T-cell (primary cell): ENCODE measurements around the gene CCL8. TPM values are rescaled to one million over a fixed set of nuclear protein-coding genes. Genes with fewer than 3 reads are reported as not detected.

Experiments used
- ATAC-seq, 4 experiments: fragments of 200-7000 bp in 3 of 4; fragments of 150-1000 bp in 1 of 4; cut with Tn5 transposase; replicated peaks in 1 of 4; 1 replicate in 3 of 4; 2 replicates in 1 of 4; pipeline ENCODE4 v1.10.0; 2021; ENCODE audit warnings: moderate library complexity in 3 of 4, mild to moderate bottlenecking in 2 of 4, moderate number of reproducible peaks in 1 of 4
- CTCF ChIA-PET, 2 donors: fragments of 300-600 bp; sonication (Branson Sonifier 250); formaldehyde crosslinking; loops; one replicate each; lab custom pipeline; 2022; ENCODE audit warnings: antibody characterized with exemption in 2 of 2; lab: Charles Lee
- POLR2A ChIA-PET, 2 donors: fragments of 300-600 bp; sonication (Branson Sonifier 250); formaldehyde crosslinking; loops; one replicate each; lab custom pipeline; 2022; ENCODE audit warnings: antibody characterized with exemption in 2 of 2; lab: Charles Lee
- DNase-seq, 35 experiments: peaks; one replicate each; pipeline versions ENCODE4 v3.0.0 to v3.0.0-alpha.2; 2013 to 2023
- H3K27ac ChIP-seq: one replicate; pipeline ENCODE4 v1.5.1; 2013; ENCODE audit warnings: low read length
- H3K27me3 ChIP-seq, 2 experiments: replicated peaks in 1 of 2; 1 replicate in 1 of 2; 2 replicates in 1 of 2; pipeline versions ENCODE4 v1.6.1 to v1.7.0; 2013; ENCODE audit warnings: low read length in 1 of 2, mixed read lengths in 1 of 2; ENCODE audit not compliant: control insufficient read depth in 2 of 2, insufficient read depth in 2 of 2; ENCODE audit errors: extremely low read depth in 1 of 2
- H3K36me3 ChIP-seq, 2 donors: 1 replicate in 1 of 2; 2 replicates in 1 of 2; pipeline versions ENCODE4 v1.6.1 to v1.7.0; 2013; ENCODE audit warnings: low read length in 1 of 2; ENCODE audit not compliant: control insufficient read depth in 2 of 2, insufficient read depth in 1 of 2; ENCODE audit errors: extremely low read depth in 1 of 2
- H3K4me1 ChIP-seq, 2 experiments: 1 replicate in 1 of 2; 2 replicates in 1 of 2; pipeline versions ENCODE4 v1.6.1 to v1.7.0; 2013; ENCODE audit warnings: low read length in 2 of 2, mixed read lengths in 1 of 2; ENCODE audit not compliant: insufficient read depth in 2 of 2, control insufficient read depth in 1 of 2; ENCODE audit errors: extremely low read depth in 1 of 2
- H3K4me3 ChIP-seq, 2 donors: 1 replicate in 1 of 2; 2 replicates in 1 of 2; pipeline versions ENCODE4 v1.5.1 to v1.7.0; 2013; ENCODE audit warnings: mild to moderate bottlenecking in 2 of 2, low read length in 1 of 2, moderate library complexity in 1 of 2; ENCODE audit not compliant: control insufficient read depth in 1 of 2; ENCODE audit errors: extremely low read depth in 1 of 2
- H3K9me3 ChIP-seq: 2 replicates; pipeline ENCODE4 v1.7.0; 2013
- H3K27ac Mint-ChIP-seq, 2 donors: one replicate each; pipeline ENCODE4 v1.8.0; 2020 to 2021; ENCODE audit warnings: mild to moderate bottlenecking in 2 of 2, mixed read lengths in 2 of 2
- H3K27me3 Mint-ChIP-seq, 2 donors: one replicate each; pipeline ENCODE4 v1.8.0; 2021 to 2022; ENCODE audit warnings: mixed read lengths in 2 of 2
- H3K36me3 Mint-ChIP-seq: one replicate; pipeline ENCODE4 v1.8.0; 2021; ENCODE audit warnings: mixed read lengths
- H3K4me1 Mint-ChIP-seq, 3 donors: one replicate each; pipeline ENCODE4 v1.8.0; 2020 to 2022; ENCODE audit warnings: mixed read lengths in 3 of 3, mild to moderate bottlenecking in 1 of 3
- H3K4me3 Mint-ChIP-seq, 3 donors: one replicate each; pipeline ENCODE4 v1.8.0; 2020 to 2022; ENCODE audit warnings: mild to moderate bottlenecking in 3 of 3, mixed read lengths in 3 of 3, moderate library complexity in 3 of 3
- H3K9me3 Mint-ChIP-seq, 3 donors: one replicate each; pipeline ENCODE4 v1.8.0; 2020 to 2022; ENCODE audit warnings: mixed read lengths in 3 of 3
- WGBS: methylation state at CpG from one replicate; pipeline ENCODE4 v1.1.5; 2013; ENCODE audit warnings: missing lambda C conversion rate; ENCODE audit not compliant: insufficient coverage; 5-methylcytosine and 5-hydroxymethylcytosine counted together
- total RNA-seq, 35 experiments: library from RNA in 6 of 35; stranded (reverse) in 6 of 35; fragments of 120-200 nt in 1 of 35; gene quantifications; one replicate each; pipeline versions ENCODE4 v1.2.1 to v1.2.4 and lab custom pipeline; 2013 to 2026

The CCL8 gene
- total RNA-seq, 5 donors from 2014 or later (not counting 1 experiment from before 2014, with no cell fraction given) = not detected

- peaks cover 0 to 5% of the 10 kb centered on the region in 2 experiments for H3K4me1 ChIP-seq
- WGBS = 27% methylated on average over 3 of the region's 11 CpGs
- no peak overlapping the region for H3K4me3 ChIP-seq
- no peak overlapping the region for H3K4me3 Mint-ChIP-seq
- H3K4me1 Mint-ChIP-seq = peaks cover 7% of the 10 kb centered on the region in 3 donors
- no peak overlapping the region for H3K27ac ChIP-seq
- ATAC-seq = no peak
- no peaks in the 10 kb centered on the region for H3K9me3 Mint-ChIP-seq
- H3K27me3 ChIP-seq = peaks cover 0 to 20% of the 10 kb centered on the region in 2 experiments
- H3K36me3 Mint-ChIP-seq = no peaks in the 10 kb centered on the region
- CTCF ChIA-PET = interaction anchor here (0.6 to 2.0 kb wide), 10 partner anchors 21 to 609 kb away, joined by 3 to 23 read pairs (median 4); no protein-coding TSS in a partner anchor
- DNase-seq = no peak
- no peaks in the 10 kb centered on the region for H3K9me3 ChIP-seq
- H3K27me3 Mint-ChIP-seq = peaks cover 6 to 25% of the 10 kb centered on the region in 2 donors
- no peak overlapping the region for H3K27ac Mint-ChIP-seq
- POLR2A ChIA-PET = interaction anchor here in 1 of 2 donors (0.5 kb wide), 1 partner anchor 98 kb away, joined by 4 read pairs; no protein-coding TSS in a partner anchor
- no peaks in the 10 kb centered on the region for H3K36me3 ChIP-seq
Measured at GRCh38 chr17:34360601-34361270, 41.5 kb downstream of the CCL8 start.

- CTCF ChIA-PET = interaction anchor here (0.5 to 2.0 kb wide), 11 partner anchors 21 to 1586 kb away, joined by 3 to 23 read pairs (median 4); no protein-coding TSS in a partner anchor
- POLR2A ChIA-PET = interaction anchor here in 1 of 2 donors (0.5 kb wide), 1 partner anchor 99 kb away, joined by 4 read pairs; no protein-coding TSS in a partner anchor
- no peak overlapping the region for H3K4me3 ChIP-seq
- H3K9me3 ChIP-seq = no peaks in the 10 kb centered on the region
- no peak overlapping the region for H3K27ac ChIP-seq
- peaks cover 6 to 25% of the 10 kb centered on the region in 2 donors for H3K27me3 Mint-ChIP-seq
- no peaks in the 10 kb centered on the region for H3K36me3 Mint-ChIP-seq
- WGBS = 37% methylated on average over 4 of the region's 8 CpGs
- ATAC-seq (peak; percentile 58 to 73 (median 65)), DNase-seq (peak in 34 of 35 experiments; percentile 12 to 69 (median 44))
- H3K27ac Mint-ChIP-seq = no peak overlapping the region
- H3K36me3 ChIP-seq = no peaks in the 10 kb centered on the region
- no peak overlapping the region for H3K4me3 Mint-ChIP-seq
- H3K4me1 Mint-ChIP-seq = peaks cover 9 to 10% (median 9%) of the 10 kb centered on the region in 3 donors
- H3K4me1 ChIP-seq = peaks cover 0 to 5% of the 10 kb centered on the region in 2 experiments
- H3K27me3 ChIP-seq = peaks cover 0 to 14% of the 10 kb centered on the region in 2 experiments
- no peaks in the 10 kb centered on the region for H3K9me3 Mint-ChIP-seq
Measured at GRCh38 chr17:34361478-34362061, 42.3 kb downstream of the CCL8 start.

- Mint-ChIP-seq H3K4me3 (no peak within 1 kb of the TSS), H3K27ac (no peak within 1 kb of the TSS), H3K27me3 (peaks cover 6 to 21% of the 10 kb centered on the region in 2 donors), H3K4me1 (peaks cover 9 to 10% (median 9%) of the 10 kb centered on the region in 3 donors), H3K9me3 (no peaks in the 10 kb centered on the region), H3K36me3 (no peaks in the 10 kb centered on the region)
- ChIA-PET CTCF (interaction anchor here in 1 of 2 donors (0.9 kb wide), 1 partner anchor 162 kb away, joined by 3 read pairs; no protein-coding TSS in a partner anchor), POLR2A (no interaction called here)
- peaks cover 0 to 12% of the 10 kb centered on the region in 2 experiments for H3K27me3 ChIP-seq
- peaks cover 0 to 5% of the 10 kb centered on the region in 2 experiments for H3K4me1 ChIP-seq
- DNase-seq (no peak), ATAC-seq (no peak)
- no peaks in the 10 kb centered on the region for H3K9me3 ChIP-seq
- 60% methylated on average over 1 of the region's 5 CpGs for WGBS
- no peaks in the 10 kb centered on the region for H3K36me3 ChIP-seq
- no peak within 1 kb of the TSS for H3K4me3 ChIP-seq
- no peak within 1 kb of the TSS for H3K27ac ChIP-seq
Measured at GRCh38 chr17:34363183-34363661, 44.0 kb downstream of the CCL8 start, which contains the start of gene CCL1. TSS of gene CCL1 (minus strand) at chr17:34363233. CDS start at chr17:34363161, 72 bp downstream.

DNA sequence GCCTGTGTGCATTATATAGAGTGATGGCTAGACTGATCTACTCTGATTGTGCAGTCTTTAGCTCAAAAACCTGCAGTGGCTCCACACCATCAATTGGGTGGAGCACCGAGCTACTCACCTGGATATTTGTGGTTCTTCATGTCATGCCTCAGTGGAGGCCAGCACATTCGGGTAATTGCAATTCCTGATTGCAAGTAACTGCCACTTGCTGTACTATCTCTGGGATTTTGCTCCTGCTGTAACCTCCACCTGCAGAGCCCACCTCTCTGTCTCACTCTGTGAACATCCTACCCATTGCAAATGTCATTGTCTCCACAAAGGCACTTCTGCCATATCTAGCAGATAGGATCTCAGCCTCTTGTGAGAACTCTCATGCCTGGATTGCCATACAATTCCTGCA, 45.5 kb downstream of the CCL8 start:
- H3K4me1 Mint-ChIP-seq = peaks cover 9 to 10% (median 9%) of the 10 kb centered on the region in 3 donors
- Histone ChIP-seq H3K9me3 (no peaks in the 10 kb centered on the region), H3K27me3 (peaks cover 0 to 12% of the 10 kb centered on the region in 2 experiments), H3K4me1 (peaks cover 0 to 5% of the 10 kb centered on the region in 2 experiments), H3K27ac (no peak overlapping the region), H3K4me3 (no peak overlapping the region), H3K36me3 (no peaks in the 10 kb centered on the region)
- H3K4me3 Mint-ChIP-seq = no peak overlapping the region
- CTCF ChIA-PET = no interaction called here
- no peaks in the 10 kb centered on the region for H3K9me3 Mint-ChIP-seq
- H3K27me3 Mint-ChIP-seq = peaks cover 6 to 21% of the 10 kb centered on the region in 2 donors
- ATAC-seq = no peak
- no peaks in the 10 kb centered on the region for H3K36me3 Mint-ChIP-seq
- no peak overlapping the region for H3K27ac Mint-ChIP-seq
- POLR2A ChIA-PET = no interaction called here
- 13% methylated on average over 2 of the region's 2 CpGs for WGBS
- DNase-seq = no peak

- WGBS = no CpG with 5 or more reads among the region's 2 CpGs
- H3K4me1 ChIP-seq = peaks cover 0 to 4% of the 10 kb centered on the region in 2 experiments
- no peaks in the 10 kb centered on the region for H3K36me3 ChIP-seq
- H3K27ac Mint-ChIP-seq = no peak overlapping the region
- H3K36me3 Mint-ChIP-seq = no peaks in the 10 kb centered on the region
- no peaks in the 10 kb centered on the region for H3K9me3 Mint-ChIP-seq
- ATAC-seq = no peak
- H3K4me3 Mint-ChIP-seq = no peak overlapping the region
- DNase-seq = no peak
- H3K27me3 ChIP-seq = peaks cover 0 to 13% of the 10 kb centered on the region in 2 experiments
- ChIA-PET CTCF (no interaction called here), POLR2A (no interaction called here)
- H3K4me3 ChIP-seq = no peak overlapping the region
- peaks cover 6 to 21% of the 10 kb centered on the region in 2 donors for H3K27me3 Mint-ChIP-seq
- peaks cover 9 to 10% (median 9%) of the 10 kb centered on the region in 3 donors for H3K4me1 Mint-ChIP-seq
- H3K27ac ChIP-seq = no peak overlapping the region
- no peaks in the 10 kb centered on the region for H3K9me3 ChIP-seq
Measured at GRCh38 chr17:34365340-34365739, 46.1 kb downstream of the CCL8 start.

GRCh38 chr17:34366010-34366409, 46.8 kb downstream of the CCL8 start:
- no peak overlapping the region for H3K27ac ChIP-seq
- H3K4me1 ChIP-seq = peaks cover 0 to 4% of the 10 kb centered on the region in 2 experiments
- H3K4me3 ChIP-seq = no peak overlapping the region
- CTCF ChIA-PET = no interaction called here
- Mint-ChIP-seq H3K4me3 (no peak overlapping the region), H3K9me3 (no peaks in the 10 kb centered on the region), H3K4me1 (peaks cover 9 to 10% (median 9%) of the 10 kb centered on the region in 3 donors), H3K36me3 (no peaks in the 10 kb centered on the region), H3K27me3 (peaks cover 6 to 21% of the 10 kb centered on the region in 2 donors), H3K27ac (no peak overlapping the region)
- WGBS = 0% methylated on average over 1 of the region's 1 CpG
- no peaks in the 10 kb centered on the region for H3K36me3 ChIP-seq
- peaks cover 0 to 15% of the 10 kb centered on the region in 2 experiments for H3K27me3 ChIP-seq
- POLR2A ChIA-PET = no interaction called here
- DNase-seq = no peak
- no peak for ATAC-seq
- no peaks in the 10 kb centered on the region for H3K9me3 ChIP-seq
